GM21529 (cell line): ENCODE measurements around the gene MTRF1.
A peak's percentile ranks its signal among the peaks of the same experiment; 100 is the strongest.

Source experiments
- ATAC-seq: cut with Tn5 transposase; IDR thresholded peaks from one replicate; pipeline ENCODE4 v1.9.1; 2021; ENCODE audit not compliant: unreplicated experiment

Gene MTRF1

GRCh38 chr13:41263261-41263971 is at the start of gene MTRF1:
MTRF1 (minus strand) TSS chr13:41263576; CDS start chr13:41260907, 2,669 bp downstream.
- ATAC-seq, result peak; percentile 93

- no peak for ATAC-seq
Measured at GRCh38 chr13:41313117-41313516, 49.7 kb upstream of the MTRF1 start.

GRCh38 chr13:41312176-41312500 is 48.8 kb upstream of the MTRF1 start:
- ATAC-seq, result no peak

- peak; percentile 52 for ATAC-seq
Measured at GRCh38 chr13:41311406-41312175, 48.2 kb upstream of the MTRF1 start.

GRCh38 chr13:41310963-41311405 is 47.6 kb upstream of the MTRF1 start, which contains the start of gene NAA16:
NAA16 (plus strand) TSS chr13:41311267; CDS start chr13:41311529, 262 bp downstream.
- peak; percentile 68 for ATAC-seq

GRCh38 chr13:41307884-41308640 is 44.7 kb upstream of the MTRF1 start:
- no peak for ATAC-seq

- ATAC-seq, result no peak
Measured at GRCh38 chr13:41306271-41307145, 43.1 kb upstream of the MTRF1 start.

GRCh38 chr13:41304551-41304950 is 41.2 kb upstream of the MTRF1 start:
- ATAC-seq, result no peak

GRCh38 chr13:41302743-41303142 is 39.4 kb upstream of the MTRF1 start:
- ATAC-seq, result no peak

GRCh38 chr13:41299316-41300094 is 36.1 kb upstream of the MTRF1 start:
- ATAC-seq, result no peak

GRCh38 chr13:41296879-41297646 is 33.7 kb upstream of the MTRF1 start:
- ATAC-seq, result no peak

GRCh38 chr13:41295973-41296372 is 32.6 kb upstream of the MTRF1 start:
- no peak for ATAC-seq

GRCh38 chr13:41294914-41295313 is 31.5 kb upstream of the MTRF1 start:
- no peak for ATAC-seq

GRCh38 chr13:41293272-41293671 is 29.9 kb upstream of the MTRF1 start:
- no peak for ATAC-seq

- ATAC-seq, result no peak
Measured at GRCh38 chr13:41291246-41291645, 27.9 kb upstream of the MTRF1 start.

- ATAC-seq, result no peak
Measured at GRCh38 chr13:41289463-41289881, 26.1 kb upstream of the MTRF1 start.

- no peak for ATAC-seq
Measured at GRCh38 chr13:41286370-41286769, 23.0 kb upstream of the MTRF1 start.

GRCh38 chr13:41284512-41285288 is 21.3 kb upstream of the MTRF1 start:
- no peak for ATAC-seq
